CD4-positive, alpha-beta T cell treated with Interleukin-12 subunit alpha and Interleukin-12 subunit beta, for 1 hour (primary cell): ENCODE results near the gene KANSL3.
"Not testable (repeated sequence)": the region's sequence is repeated elsewhere in the genome, so short reads cannot be mapped to it uniquely, and the experiment has no call there.

ENCODE experiments used
- DNase-seq: peaks from one replicate; pipeline ENCODE4 v3.0.0-alpha.2; 2020

Gene KANSL3

DNA sequence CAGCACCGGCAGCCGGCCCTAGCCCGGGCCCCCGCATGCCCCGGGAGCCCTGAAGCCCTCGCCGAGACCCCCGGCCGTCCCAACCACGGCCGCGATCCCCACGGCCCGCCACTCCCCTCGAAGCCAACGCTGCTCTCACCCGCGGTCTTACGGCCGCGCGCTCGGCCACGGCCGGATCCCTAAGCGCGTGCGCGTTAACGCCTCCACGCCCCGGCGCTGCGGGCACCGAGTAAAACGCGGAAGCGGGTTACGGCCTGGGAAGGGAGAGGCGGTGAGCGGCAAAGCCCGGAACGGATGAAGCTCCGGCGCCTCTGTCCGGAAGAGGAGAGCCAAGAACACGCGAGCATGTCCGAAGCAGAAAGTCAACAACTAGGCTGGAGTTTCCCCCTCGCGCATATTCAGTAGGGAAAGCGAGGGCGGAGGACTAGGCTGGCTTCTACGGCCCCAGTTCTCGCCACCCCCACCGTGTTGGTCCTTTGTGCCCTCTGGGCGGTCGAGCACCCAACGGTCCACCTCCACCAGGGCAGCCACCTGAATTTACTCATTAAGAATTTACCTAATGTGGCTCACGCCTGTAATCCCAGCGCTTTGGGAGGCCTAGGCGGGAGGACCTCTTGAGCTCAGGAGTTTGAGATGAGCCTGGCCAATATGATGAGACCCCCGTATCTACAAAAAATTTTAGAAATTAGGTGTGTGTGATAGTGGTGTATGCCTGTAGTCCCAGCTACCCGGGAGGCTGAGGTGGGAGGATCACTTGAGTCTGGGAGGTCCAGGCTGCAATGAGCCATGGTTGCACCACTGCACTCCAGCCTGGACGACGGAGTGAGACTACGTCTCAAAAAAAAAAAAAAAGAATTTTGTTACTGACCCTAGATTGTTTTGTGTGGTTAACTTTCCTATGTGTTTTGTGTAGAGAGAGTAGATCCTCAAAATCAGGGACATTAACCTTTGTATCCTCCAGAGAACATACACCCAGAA is at the start of gene KANSL3:
KANSL3 (minus strand) TSS at position 169 of the 978 bp plus-strand sequence. CDS start 1,177 bp downstream, outside the sequence.
- peak; percentile 93 for DNase-seq

DNA sequence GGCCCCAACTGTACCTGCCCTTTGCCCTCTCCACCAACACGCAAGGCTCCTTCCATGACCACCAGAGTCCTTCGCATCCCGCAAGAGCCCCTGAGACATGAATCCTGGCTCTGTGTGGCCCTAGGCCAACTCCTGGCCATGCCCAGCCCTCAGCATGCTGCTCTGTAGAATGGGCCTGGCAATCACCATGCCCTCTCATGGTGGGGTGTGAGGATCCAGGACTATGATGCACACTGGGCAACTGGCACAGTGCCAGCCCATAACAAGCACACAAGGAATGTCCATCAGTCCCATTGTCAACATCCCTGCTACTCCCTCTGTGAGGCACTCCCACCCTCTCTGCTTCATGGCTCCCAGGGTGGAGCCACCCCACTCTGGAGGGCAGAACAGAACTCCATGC is 49.2 kb upstream of the KANSL3 start:
- no peak for DNase-seq

DNA sequence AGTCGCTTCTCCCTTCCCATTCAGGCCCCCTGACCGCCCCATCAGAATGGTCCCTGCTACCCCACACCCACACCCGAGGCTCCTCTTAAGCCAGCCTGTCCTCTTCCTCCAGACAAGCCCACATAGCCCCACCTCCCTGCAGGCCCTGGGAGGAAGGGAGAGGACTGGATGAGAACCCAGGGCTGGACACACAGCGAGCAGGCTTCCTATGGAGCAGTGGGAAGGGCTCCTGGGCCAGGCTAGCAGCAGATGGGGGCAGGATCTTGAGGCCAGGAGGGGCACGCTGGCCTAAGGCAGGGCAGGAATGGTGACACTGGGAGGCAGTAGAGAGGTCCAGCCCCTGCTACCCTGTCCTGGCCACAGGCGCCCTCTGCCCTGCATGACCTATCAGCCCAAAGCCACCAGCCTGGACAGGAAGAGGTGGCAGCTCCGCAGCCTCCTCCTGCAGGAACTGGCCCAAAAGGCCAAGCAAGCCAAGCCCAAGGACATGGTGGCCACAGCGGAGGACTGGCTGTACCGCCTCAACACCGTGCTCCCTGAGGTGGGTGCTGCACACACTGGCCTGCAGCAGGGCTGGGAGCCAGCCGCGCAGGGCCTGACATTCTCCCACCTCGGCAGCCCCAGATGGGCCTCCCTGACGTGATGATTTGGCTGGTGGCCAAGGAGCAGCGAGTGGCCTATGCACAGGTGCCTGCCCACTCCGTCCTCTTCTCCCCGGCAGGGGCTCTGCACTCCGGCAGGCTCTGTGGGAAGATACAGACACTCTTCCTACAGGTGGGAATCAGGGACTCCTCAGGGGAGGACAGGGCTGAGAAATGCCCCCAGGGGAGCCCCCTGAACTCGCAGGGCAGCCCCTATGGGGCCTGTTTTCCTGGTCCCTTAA is 47.7 kb upstream of the KANSL3 start:
- no peak for DNase-seq

DNA sequence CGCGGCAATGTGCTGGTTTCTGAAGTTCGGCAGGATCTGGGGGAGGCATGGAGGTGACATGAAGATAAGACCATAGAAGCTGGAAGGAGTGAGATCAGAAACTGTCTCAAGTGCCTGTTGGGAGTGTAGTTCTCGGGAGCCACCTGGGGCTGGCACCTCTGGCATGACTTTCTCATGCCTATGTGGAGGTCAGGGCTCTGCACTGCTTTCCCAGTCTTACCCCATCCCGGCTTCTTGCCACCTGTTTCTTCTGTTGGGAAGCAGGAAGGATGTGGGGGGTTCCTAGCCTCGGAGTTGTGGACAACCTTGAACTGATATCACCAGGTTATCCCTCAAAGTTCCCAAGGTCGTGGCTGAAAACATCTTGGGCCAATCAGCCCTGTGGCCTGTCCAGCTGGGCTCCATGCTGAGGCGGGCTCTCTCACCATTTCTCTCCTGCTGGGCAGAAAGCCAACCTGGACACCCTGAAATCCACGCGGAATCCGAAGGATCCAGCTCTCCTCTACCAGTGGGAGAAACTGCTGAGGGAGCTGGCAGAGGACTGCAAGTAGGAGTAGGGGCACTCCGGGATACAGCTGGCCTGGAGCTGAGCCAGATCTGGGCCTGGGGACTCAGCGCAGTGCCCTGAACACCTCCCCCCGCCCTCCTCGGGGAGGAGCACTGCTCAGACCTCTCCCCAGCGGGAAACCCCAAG is 46.9 kb upstream of the KANSL3 start:
- no peak for DNase-seq

DNA sequence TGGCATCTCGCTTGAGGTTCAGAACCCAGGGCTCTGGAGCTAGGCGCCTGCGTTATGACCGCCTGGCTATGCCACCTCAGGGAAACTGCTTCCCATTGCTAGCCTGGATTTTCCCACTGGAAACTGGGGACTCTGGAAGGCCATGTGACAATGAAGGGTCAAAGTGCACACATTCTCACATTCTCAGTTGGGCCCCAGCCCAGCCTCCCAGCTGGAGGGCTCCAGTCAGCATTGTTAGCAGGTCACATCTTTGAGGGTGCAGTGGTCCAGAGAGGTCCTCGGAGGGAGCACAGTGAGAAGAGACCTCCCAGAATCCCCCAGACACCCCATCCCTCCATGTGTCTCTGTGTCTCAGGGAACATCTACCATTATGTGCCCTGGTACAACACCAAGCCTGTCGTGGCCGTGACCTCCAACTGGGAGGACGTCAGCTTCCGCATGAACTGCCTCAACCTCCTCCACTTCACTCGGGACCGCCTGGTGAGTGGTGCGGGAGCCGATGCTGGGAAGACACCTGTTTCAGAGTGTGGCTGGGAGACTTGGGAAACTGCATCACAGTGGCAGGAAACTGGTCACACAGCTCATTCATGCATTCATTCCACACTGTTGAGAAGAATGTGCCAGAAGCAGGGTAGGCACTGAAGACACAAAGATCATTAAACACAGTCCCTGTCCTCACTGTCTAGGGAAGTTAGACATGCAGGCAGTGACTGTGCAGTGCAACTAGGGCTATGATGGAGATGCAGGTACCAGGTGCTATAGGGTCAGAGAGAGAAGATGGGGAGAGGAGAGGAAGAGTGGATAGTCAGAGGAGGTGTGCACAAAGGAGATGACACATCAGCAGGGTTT is 46.1 kb upstream of the KANSL3 start:
- DNase-seq, result no peak

DNA sequence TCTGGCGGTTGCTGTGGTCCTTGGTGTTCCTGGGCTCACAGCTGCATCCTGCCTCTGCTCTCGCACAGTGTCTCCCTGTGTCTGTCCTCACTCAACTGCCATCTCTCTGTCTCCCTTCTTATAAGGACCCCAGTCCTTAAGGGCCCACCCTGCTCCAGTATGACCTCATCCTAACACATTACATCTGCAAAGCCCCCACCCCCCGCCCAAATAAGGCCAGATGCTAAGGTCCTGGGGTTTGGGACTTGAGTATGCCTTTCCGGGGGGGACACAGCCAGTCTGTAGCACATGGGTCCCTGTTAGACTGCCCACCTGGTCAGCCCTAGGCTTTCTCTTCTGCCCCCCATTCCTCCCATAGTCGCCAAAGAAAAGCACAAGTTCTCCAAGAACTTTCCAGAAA is 45.2 kb upstream of the KANSL3 start:
- no peak for DNase-seq

DNA sequence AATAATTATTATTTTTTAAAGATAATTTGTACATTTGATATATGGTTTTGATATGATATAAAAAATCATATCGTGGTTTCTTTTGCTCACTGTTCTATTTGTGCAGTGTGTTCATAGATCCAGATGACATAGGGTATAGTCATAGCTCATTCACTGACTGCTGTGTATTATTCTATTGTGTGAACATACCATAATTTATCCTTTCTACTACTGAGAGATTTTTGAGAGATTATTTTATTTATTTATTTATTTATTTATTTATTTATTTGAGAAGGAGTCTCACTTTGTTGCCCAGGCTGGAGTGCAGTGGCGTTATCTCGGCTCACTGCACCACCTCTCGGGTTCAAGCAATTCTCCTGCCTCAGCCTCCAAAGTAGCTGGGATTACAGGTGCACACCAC is 43.4 kb upstream of the KANSL3 start:
- no peak for DNase-seq

DNA sequence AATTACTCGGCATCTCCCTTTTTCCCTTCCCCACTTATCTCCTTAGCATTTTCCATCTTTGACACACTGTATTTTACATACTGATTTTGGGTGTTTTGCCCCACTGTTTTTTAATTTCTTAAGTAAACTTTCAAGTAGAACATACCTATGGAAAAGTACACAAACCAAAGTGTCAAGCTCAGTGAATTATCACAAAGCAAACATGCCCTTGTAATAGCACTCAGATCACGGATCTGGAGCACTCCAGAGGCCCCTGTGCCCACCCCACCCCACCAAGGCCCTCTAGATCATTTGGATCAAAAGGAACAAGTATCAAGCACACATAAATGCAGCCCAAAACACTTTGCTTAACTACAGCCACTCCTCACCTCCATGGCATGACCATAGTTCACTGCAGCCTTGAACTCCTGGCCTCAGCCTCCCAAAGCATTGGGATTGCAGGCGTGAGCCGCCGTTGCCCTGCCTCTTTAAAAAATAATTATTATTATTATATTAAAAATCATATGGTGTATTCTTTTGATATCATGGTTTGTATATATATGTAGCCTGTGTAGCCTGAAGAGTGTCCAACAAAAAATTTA is 42.5 kb upstream of the KANSL3 start:
- no peak for DNase-seq

DNA sequence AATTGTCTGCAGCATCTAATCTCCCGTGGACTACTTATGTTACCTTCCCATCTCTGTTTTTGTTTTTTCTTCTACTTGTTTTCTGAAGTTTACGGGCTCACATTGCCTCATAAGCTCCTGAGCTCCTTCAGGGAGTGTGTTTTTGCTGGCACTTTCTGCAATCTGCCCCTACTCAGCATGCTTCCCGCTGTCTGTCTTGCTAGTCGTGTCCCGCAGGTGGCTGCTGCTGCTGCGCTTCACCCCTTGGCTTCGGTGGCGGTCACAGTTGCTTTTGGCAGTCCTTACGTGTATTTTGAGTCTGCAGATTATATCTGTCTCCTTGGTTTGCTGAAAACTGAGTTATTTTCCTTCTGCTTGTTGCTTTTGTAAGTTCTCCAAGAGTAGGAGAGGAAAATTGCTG is 41.7 kb upstream of the KANSL3 start:
- DNase-seq, result no peak

DNA sequence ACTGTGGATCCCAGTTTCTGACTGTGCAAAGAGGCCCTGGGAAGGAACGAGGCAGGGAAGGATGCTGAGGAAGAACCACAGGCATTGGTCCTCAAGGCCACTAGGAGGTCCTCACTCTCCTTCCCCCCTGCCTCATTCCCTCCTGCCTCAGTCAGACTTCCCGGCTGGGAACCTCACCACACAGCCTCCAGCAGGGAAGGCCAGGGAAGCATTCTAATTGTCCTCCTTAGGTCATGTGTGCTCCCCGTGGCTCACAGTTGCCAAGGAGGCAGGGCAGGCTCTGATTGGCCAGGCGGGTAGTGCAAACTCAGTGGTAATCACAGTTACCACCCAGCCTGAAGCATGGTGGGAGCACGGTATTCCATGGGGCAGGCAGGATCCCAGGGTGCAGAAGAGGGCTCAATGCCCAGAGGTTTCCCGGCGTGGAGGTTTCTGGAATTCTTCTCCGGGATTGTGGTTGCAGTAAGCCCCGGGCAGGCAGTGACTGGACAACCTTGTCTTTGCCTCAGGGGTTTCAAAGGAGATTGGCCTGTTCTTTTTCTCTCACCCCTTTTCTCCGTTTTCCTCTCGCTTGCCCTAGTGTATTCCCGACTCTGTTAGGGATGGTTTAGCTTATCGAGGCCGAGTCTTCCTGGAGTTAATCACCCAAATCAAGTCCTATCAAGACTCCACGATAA is 31.6 kb upstream of the KANSL3 start:
- no peak for DNase-seq

DNA sequence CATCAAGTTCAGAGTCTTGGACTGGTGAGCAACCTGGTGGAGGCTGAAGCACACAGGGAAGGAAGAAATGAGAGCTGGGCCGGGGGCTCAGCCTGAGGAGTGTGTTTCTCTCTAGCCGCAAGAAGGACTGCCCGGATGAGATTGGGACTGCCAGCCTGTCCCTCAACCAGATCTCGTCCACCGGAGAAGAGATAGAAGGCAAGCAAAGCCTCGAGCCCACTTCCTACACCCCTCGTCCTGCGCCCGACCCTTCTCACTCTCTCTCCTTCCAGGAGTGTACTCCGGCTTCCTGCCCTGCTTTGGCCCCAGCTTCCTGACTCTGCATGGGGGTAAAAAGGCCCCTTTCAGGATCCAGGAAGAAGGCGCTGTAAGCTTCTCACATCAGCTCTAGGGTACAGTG is 30.7 kb upstream of the KANSL3 start:
- no peak for DNase-seq

DNA sequence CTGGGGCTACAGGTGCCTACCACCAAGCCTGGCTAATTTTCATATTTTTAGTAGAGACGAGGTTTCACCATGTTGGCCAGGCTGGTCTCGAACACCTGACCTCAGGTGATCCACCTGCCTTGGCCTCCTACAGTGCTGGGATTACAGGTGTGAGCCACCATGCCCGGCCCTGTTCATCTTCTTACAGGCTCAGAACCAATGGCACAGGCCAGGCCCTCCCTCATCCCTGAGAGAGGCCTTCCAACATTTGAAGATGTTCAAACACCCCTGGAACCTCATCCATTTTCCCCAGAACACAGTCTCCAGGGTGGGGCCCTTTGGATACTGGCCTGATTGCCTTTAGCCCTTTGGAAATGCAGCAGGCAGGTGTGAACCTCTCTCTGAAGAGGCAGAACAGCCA is 27.6 kb upstream of the KANSL3 start:
- not testable (repeated sequence) for DNase-seq

DNA sequence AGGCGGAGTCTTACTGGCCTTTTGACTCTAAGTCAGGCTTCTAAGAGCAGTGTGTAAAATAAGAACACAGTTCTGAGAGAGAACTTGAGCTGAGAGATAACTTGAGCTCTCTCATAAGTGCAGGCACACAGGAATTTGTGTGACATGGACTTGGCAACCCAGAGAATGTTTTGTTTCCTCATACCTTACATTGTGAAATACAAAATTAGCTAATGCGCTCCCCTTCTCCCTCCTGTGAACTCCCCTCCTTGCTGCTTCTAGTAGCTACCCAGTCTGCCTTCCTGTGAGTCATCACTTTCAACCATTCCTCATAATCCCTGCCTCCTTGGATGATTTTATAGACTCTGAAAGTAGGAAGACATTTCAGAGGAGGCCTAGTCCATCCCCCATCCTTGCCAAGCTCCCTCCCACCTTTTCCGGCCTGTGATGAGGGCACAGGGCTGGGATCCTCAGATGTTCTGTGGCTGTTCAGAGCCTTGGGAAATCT is 27.0 kb upstream of the KANSL3 start:
- no peak for DNase-seq

DNA sequence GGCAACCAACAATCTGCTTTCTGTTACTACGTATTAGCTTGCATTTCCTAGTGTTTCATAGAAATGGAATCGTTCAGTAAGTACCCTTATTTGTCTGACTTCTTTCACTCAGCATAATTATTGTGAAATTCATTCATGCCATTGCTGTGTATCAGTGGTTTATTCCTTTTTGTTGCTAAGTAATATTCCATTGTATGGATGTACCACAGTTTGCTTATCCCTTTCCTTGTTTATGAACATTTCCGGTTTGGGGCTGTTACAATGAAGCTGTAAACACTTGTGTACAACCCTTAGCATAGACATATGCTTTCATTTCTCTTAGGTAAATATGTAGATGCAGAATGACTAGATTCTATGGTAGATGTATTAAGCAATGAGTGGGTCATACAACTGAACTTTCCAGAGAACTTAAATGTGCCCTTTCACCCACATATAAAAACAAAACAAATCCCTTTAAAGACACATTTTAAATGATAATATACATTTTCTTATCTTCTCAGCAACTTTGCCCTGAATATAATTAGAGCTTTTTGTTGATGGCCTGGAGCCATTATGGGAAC is 26.3 kb upstream of the KANSL3 start:
- no peak for DNase-seq

DNA sequence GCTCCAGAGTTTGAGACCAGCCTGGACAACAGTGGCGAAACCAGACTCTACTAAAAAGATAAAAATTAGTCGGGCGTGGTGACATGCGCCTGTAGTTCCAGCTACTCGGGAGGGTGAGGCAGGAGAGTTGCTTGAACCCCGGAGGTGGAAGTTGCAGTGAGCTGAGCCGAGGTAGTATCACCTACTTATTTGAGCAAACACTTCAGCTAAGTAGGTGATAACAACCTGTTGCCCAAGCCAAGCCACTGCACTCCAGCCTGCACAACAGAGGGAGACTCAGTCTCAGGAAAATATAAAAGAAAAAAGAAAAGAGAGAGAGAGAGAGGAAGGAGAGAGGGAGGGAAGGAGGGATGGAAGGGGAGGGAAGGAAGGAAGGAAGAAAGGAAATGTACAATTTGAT is 25.7 kb upstream of the KANSL3 start:
- no peak for DNase-seq

DNA sequence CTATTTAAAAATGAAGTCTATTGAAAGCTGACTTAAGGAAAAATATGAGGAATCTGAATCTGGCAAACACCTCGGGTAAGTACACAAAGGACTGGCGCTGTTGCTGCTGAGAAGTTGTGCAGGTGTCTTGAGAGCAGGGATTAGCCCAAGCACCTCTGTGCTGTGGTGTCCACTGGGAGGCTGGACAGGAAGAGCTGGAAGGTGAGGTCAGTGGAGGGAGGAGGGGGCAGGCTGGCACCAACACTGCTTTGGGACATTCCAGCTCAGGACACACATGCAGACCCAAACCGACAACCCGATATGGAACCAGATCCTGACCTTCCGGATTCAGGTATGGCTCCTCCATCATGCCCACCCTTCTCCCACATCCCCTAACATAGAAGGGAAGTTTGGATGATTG is 25.1 kb upstream of the KANSL3 start:
- DNase-seq, result no peak

DNA sequence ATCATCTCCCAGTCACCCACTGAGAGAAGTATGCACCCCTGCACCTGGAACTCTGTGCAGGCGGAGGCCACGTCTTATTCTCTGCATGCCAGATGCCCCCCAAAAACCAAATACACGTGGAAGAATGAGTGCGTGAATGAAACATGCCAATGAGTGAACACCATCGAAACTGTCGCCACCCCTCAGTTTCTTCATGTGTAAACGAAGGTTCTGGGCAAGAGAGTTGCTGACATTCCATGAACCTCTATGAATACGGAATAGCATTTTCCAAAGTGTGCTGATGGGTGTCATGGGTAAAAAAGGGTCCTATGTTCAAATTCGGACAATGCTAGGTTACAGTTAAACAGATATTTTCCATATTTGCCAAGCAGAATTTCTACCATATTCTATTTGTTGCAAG is 24.2 kb upstream of the KANSL3 start:
- DNase-seq, result no peak

DNA sequence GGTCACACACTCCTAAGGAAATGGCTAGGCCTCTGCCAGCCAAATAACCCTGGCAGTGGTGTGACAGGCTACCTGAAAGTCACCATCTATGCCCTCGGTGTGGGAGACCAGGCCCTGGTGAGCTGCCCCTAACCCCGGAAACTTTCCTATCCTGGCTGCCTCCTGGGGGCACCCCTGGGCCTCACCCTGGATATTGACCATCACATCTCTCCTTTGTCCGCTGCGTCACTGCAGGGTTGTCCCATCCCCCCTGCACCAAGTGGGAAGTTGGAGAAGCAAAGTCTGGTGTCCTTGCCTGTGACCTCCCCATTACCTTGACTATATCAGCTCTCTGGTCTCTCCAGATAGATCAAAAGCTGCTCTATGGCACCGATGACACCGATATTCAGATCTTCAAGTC is 23.2 kb upstream of the KANSL3 start:
- no peak for DNase-seq

DNA sequence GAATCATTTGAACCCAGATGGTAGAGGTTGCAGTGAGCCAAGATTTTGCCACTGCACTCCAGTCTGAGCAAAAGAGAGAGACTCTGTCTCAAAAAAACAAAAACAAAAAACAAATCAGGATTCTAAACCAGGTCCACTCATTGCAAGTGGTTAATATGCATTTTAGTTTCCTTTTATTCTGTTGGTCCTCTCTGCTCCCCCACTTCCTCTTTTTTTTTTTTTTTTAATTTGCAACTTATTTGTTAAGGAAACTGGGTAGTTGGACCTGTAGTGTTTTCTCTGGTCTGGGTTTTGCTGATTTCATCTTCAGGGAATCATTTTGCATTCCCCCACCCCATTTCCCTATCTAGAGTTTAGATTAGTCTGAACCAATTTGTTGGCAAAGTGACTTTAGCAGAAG is 18.4 kb upstream of the KANSL3 start:
- DNase-seq, result no peak

DNA sequence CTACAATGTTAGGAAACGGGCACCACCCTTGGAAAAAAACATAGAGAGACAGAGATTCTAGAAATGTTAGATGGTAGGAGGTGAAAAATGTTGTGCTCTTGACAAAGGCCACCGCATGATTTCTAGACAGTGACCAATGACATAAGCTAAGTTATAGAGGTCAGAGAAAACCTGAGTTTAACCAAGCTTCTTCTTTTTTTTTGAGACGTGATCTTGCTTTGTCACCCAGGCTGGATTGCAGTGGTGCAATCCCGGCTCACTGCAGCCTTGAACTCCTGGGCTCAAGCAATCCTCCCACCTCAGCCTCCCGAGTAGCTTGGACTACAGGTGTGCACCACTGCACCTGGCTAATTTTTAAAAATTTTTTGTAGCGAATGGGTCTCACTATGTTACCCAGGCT is 17.4 kb upstream of the KANSL3 start:
- no peak for DNase-seq

DNA sequence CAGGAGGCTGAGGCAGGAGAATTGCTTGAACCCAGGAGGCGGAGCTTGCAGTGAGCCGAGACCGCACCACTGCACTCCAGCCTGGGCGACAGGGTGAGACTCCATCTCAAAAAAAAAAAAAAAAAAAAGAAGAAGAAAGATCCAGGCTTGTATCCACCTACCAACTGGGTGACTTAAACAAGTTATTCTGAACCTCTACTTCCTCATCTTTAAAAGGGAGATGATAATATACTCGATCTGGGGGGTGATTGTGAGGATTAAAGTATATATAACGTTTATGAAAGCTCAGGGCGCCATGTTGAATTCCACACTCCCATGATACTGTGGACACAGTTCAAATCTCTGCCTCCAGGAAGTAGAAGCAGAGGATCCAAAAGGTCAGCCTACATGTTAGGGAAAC is 16.7 kb upstream of the KANSL3 start:
- DNase-seq, result not testable (repeated sequence)
